OCI-LY7 (cell line): ENCODE results near the gene SLC44A3. TPM values are rescaled to one million over a fixed set of nuclear protein-coding genes. Genes with fewer than 3 reads are reported as not detected.

Experiments used
- BruUV-seq: library from RNA; stranded (reverse); fragments of 400-500 nt; replicated peaks from 2 replicates; lab custom pipeline; 2021; lab: Mats Ljungman, UMichigan
- CTCF ChIA-PET: fragments of 300-600 bp; sonication (Branson Sonifier 250); formaldehyde crosslinking; loops from one replicate; lab custom pipeline; 2022; ENCODE audit warnings: antibody characterized with exemption; ENCODE audit not compliant: unreplicated experiment; lab: Charles Lee
- POLR2A ChIA-PET: fragments of 300-600 bp; sonication (Branson Sonifier 250); formaldehyde crosslinking; loops from one replicate; lab custom pipeline; 2022; ENCODE audit warnings: antibody characterized with exemption; lab: Charles Lee
- DNase-seq: peaks from one replicate; pipeline ENCODE4 v3.0.0-alpha.2; 2015; ENCODE audit warnings: low spot score
- H2AFZ ChIP-seq: fragments of 200-600 bp; sonication (generic), shearing (Covaris generic); 2 replicates; pipeline ENCODE4 v1.6.1; 2014; ENCODE audit warnings: mild to moderate bottlenecking, antibody characterized with exemption, low read length, moderate library complexity
- H3K27ac ChIP-seq: fragments of 200-600 bp; sonication (generic); 2 replicates; pipeline ENCODE4 v1.5.1; 2014; ENCODE audit warnings: mixed run types, low read depth, mild to moderate bottlenecking, moderate library complexity, low read length, inconsistent platforms; ENCODE audit not compliant: poor library complexity, severe bottlenecking
- H3K36me3 ChIP-seq: fragments of 200-600 bp; sonication (generic); 2 replicates; pipeline ENCODE4 v1.6.1; 2014; ENCODE audit warnings: mild to moderate bottlenecking, antibody characterized with exemption, low read length, moderate library complexity, mixed read lengths; ENCODE audit not compliant: insufficient read depth
- H3K4me1 ChIP-seq: fragments of 200-600 bp; sonication (generic); 2 replicates; pipeline ENCODE4 v1.5.1; 2014; ENCODE audit warnings: mild to moderate bottlenecking, low read length; ENCODE audit not compliant: insufficient read depth, poor library complexity, severe bottlenecking
- H3K4me2 ChIP-seq: fragments of 200-600 bp; sonication (generic); 2 replicates; pipeline ENCODE4 v1.6.1; 2014; ENCODE audit warnings: mild to moderate bottlenecking, low read length
- H3K4me3 ChIP-seq: fragments of 200-600 bp; sonication (generic); 2 replicates; pipeline ENCODE4 v1.5.1; 2014; ENCODE audit warnings: mild to moderate bottlenecking, low read depth, low read length; ENCODE audit not compliant: poor library complexity, severe bottlenecking
- H3K79me2 ChIP-seq: fragments of 200-600 bp; sonication (generic); 2 replicates; pipeline ENCODE4 v1.6.1; 2016; ENCODE audit warnings: low read depth, mild to moderate bottlenecking, low read length, moderate library complexity, mixed read lengths; ENCODE audit not compliant: insufficient read depth
- H3K9me2 ChIP-seq: fragments of 200-600 bp; sonication (generic); 2 replicates; pipeline ENCODE4 v1.6.1; 2016; ENCODE audit warnings: mild to moderate bottlenecking, low read length, mixed read lengths; ENCODE audit not compliant: insufficient read depth
- H3K9me3 ChIP-seq: fragments of 200-600 bp; sonication (generic); 2 replicates; pipeline ENCODE4 v1.6.1; 2014; ENCODE audit warnings: mild to moderate bottlenecking, mixed run types, low read length, mixed read lengths
- H4K20me1 ChIP-seq: fragments of 200-600 bp; sonication (generic); 2 replicates; pipeline ENCODE4 v1.6.1; 2014; ENCODE audit warnings: mild to moderate bottlenecking, antibody characterized with exemption, low read length, moderate library complexity, mixed read lengths; ENCODE audit not compliant: insufficient read depth
- CTCF ChIP-seq: fragments of 200-600 bp; sonication (generic); conservative IDR thresholded peaks from 2 replicates; pipeline ENCODE4 v1.5.1; 2014; ENCODE audit warnings: mild to moderate bottlenecking, antibody characterized with exemption, low read length, moderate library complexity, mixed read lengths
- EZH2phosphoT487 ChIP-seq: fragments of 200-600 bp; sonication (generic); IDR thresholded peaks from 2 replicates; pipeline ENCODE4 v1.6.1; 2018; ENCODE audit warnings: low read depth, borderline replicate concordance, mild to moderate bottlenecking, mixed run types, antibody characterized with exemption, low read length, moderate library complexity, mixed read lengths
- intact Hi-C: fragments of 100-400 bp; cut with micrococcal nuclease; formaldehyde crosslinking; loops from one replicate; pipeline ENCODE4 v1.10.0; 2022; ENCODE audit not compliant: unreplicated experiment
- total RNA-seq, 2 experiments: library from RNA; depleted of rRNA in 1 of 2; stranded (reverse); fragments of >200 nt in 1 of 2; shearing (Covaris generic) in 1 of 2; gene quantifications; 2 replicates each; pipeline ENCODE4 v1.2.3, GENCODE V29; 2014 to 2022

The SLC44A3 gene
- total RNA-seq, 2 experiments from 2014 or later, result not detected

- Histone ChIP-seq H3K9me2 (no peaks in the 10 kb centered on the region), H2AFZ (no peak overlapping the region), H4K20me1 (no peaks in the 10 kb centered on the region), H3K79me2 (no peaks in the 10 kb centered on the region), H3K4me2 (no peak overlapping the region), H3K36me3 (no peaks in the 10 kb centered on the region), H3K4me3 (no peak overlapping the region), H3K4me1 (no peaks in the 10 kb centered on the region), H3K9me3 (no peaks in the 10 kb centered on the region), H3K27ac (no peak overlapping the region)
- intact Hi-C loops, result no loop called here
- ChIA-PET POLR2A (interaction anchor here (0.6 kb wide), 1 partner anchor 190 kb away, joined by 4 read pairs; no protein-coding TSS in a partner anchor), CTCF (no interaction called here)
- BruUV-seq, result no TSS peak
- no peak for DNase-seq
- TF ChIP-seq CTCF (no peak), EZH2phosphoT487 (no peak)
Measured at GRCh38 chr1:94866164-94866807, 46.1 kb downstream of the SLC44A3 start.

GRCh38 chr1:94871031-94871430 is 50.9 kb downstream of the SLC44A3 start:
- Histone ChIP-seq H3K4me3 (no peak overlapping the region), H3K36me3 (no peaks in the 10 kb centered on the region), H3K4me2 (no peak overlapping the region), H3K4me1 (no peaks in the 10 kb centered on the region), H3K9me2 (no peaks in the 10 kb centered on the region), H2AFZ (no peak overlapping the region), H3K27ac (no peak overlapping the region), H3K79me2 (no peaks in the 10 kb centered on the region), H3K9me3 (no peaks in the 10 kb centered on the region), H4K20me1 (no peaks in the 10 kb centered on the region)
- no peak for DNase-seq
- no peak for TF ChIP-seq CTCF
- no peak for TF ChIP-seq EZH2phosphoT487
- ChIA-PET POLR2A (no interaction called here), CTCF (no interaction called here)
- intact Hi-C loops, result no loop called here
- BruUV-seq, result no TSS peak

- CTCF ChIA-PET, result no interaction called here
- no peak overlapping the region for H3K4me2 ChIP-seq
- no peak overlapping the region for H2AFZ ChIP-seq
- BruUV-seq, result no TSS peak
- no peaks in the 10 kb centered on the region for H4K20me1 ChIP-seq
- H3K36me3 ChIP-seq, result no peaks in the 10 kb centered on the region
- intact Hi-C loops, result no loop called here
- no peak overlapping the region for H3K4me3 ChIP-seq
- H3K27ac ChIP-seq, result no peak overlapping the region
- H3K9me3 ChIP-seq, result no peaks in the 10 kb centered on the region
- no peaks in the 10 kb centered on the region for H3K4me1 ChIP-seq
- H3K79me2 ChIP-seq, result no peaks in the 10 kb centered on the region
- no peaks in the 10 kb centered on the region for H3K9me2 ChIP-seq
- no peak for DNase-seq
- POLR2A ChIA-PET, result interaction anchor here (0.6 to 1.8 kb wide), 3 partner anchors 12 to 140 kb away, joined by 3 to 5 read pairs (median 4); no protein-coding TSS in a partner anchor
- TF ChIP-seq EZH2phosphoT487 (no peak), CTCF (no peak)
Measured at GRCh38 chr1:94872771-94873495, 52.8 kb downstream of the SLC44A3 start.
